GM10248 (cell line): ENCODE data around the gene DCDC1.

Experiments used
- CTCF ChIA-PET: fragments of 300-600 bp; sonication (Branson Sonifier 250); formaldehyde crosslinking; extraction: SDS; loops from one replicate; lab custom pipeline; 2021; ENCODE audit warnings: antibody characterized with exemption; lab: Yijun Ruan, JAX
- POLR2A ChIA-PET: fragments of 350-650 bp; sonication (Branson Sonifier 250); formaldehyde crosslinking; extraction: SDS; loops from one replicate; lab custom pipeline; 2020; ENCODE audit warnings: antibody characterized with exemption; lab: Yijun Ruan, JAX
- DNase-seq: peaks from one replicate; pipeline ENCODE4 v3.0.0; 2012; ENCODE audit errors: extremely low spot score
- CTCF ChIP-seq: IDR thresholded peaks from 2 replicates; pipeline ENCODE4 v1.5.1; 2012; ENCODE audit warnings: mild to moderate bottlenecking, low read depth; ENCODE audit errors: extremely low read depth, missing control alignments, control extremely low read depth

Gene DCDC1

DNA sequence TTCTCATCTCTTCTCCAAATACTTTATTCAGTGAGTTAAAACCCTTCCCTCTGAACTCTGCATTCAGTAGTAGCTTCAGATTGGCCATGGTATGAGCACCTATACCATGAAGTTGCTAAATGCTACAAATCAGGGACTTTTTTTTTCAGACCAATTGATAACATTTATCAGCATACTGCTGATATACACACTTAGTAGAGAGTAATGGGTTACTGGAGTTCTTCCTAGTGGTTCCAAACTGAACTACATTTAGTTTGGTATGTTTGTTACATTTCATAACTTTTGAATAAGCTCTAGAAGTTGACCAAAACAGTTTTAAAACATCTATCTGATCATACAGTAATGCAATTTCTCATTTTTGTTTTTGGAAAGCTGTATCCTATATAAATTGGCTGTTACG is 104.7 kb downstream of the DCDC1 start:
- no peak for TF ChIP-seq CTCF
- ChIA-PET POLR2A (interaction anchor here (0.5 kb wide), 1 partner anchor 1943 kb away, joined by 6 read pairs; no protein-coding TSS in a partner anchor), CTCF (interaction anchor here (1.0 to 1.2 kb wide), 2 partner anchors 19 to 582 kb away, joined by 3 to 4 read pairs; no protein-coding TSS in a partner anchor)
- DNase-seq = no peak

DNA sequence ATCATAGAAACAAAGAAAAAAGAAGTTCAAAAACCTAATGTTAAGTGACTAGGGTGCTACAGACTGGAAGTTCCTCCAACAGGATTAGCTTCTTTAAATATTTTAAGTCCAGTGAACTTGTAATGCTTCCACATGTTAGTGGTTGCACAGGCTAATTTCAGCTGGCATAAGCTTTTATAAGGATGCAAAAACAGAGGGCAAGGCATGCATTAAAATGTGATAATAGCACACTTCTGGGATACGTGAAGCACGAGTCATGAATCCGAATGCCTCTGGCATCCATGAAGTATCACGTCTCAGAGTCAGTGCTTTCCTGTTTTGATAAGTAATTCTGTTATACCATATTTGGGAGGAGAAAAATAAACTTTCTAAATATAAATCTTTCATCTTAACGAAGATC is 106.8 kb downstream of the DCDC1 start:
- TF ChIP-seq CTCF = no peak
- POLR2A ChIA-PET = no interaction called here
- no peak for DNase-seq
- CTCF ChIA-PET = no interaction called here

DNA sequence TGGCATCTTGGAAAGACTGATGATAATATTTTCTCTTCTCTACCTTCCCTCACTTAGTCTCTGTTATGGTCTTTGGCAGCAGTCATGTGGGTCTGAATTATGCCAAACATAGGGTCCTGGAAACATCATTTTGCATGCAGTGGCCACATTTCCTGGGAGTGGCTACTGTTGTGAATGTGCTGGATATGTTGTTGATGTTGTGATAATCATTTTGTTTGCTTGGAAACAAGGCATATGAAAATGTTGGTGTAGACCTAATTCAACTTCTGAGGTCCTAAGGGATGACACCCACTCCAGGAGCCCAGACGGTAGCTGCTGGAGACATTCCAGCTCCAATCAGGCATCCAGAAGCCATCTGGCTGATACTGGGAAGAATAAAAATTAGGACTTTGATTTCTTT is 109.7 kb downstream of the DCDC1 start:
- TF ChIP-seq CTCF = no peak
- CTCF ChIA-PET = interaction anchor here (0.9 to 1.6 kb wide), 2 partner anchors 612 to 699 kb away, joined by 3 read pairs; no protein-coding TSS in a partner anchor
- POLR2A ChIA-PET = no interaction called here
- DNase-seq = no peak

- ChIA-PET POLR2A (no interaction called here), CTCF (interaction anchor here (1.0 to 5.6 kb wide), 2 partner anchors 9 to 12 kb away, joined by 3 to 27 read pairs; no protein-coding TSS in a partner anchor)
- DNase-seq = no peak
- TF ChIP-seq CTCF = no peak
These were observed 115.1 kb downstream of the DCDC1 start for GRCh38 chr11:31254415-31254814.

GRCh38 chr11:31248768-31249167 is 120.8 kb downstream of the DCDC1 start:
- no peak for TF ChIP-seq CTCF
- CTCF ChIA-PET = no interaction called here
- DNase-seq = no peak
- POLR2A ChIA-PET = no interaction called here

DNA sequence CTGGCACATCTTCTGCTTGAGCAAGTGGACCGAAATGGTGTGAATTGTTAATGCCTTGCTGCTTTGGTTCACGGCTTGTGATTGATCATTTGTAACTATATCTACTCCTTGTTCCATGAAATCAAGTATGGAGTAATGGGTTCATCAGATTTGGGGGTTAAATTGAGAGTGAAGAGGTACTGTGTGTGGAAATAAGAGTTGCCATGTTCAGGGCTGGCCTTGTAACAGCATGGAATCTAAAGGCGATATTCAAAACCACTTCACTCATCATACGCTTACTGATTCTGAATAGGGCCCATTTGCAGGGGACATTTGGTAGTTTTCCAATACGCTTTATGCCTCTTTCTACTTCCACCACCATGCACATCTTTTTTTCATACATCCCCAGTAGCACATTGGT is 122.2 kb downstream of the DCDC1 start:
- ChIA-PET CTCF (interaction anchor here (1.7 kb wide), 1 partner anchor 18 kb away, joined by 4 read pairs; no protein-coding TSS in a partner anchor), POLR2A (no interaction called here)
- no peak for DNase-seq

More for the DNA sequence above, 122.2 kb downstream of the DCDC1 start:
- no peak for TF ChIP-seq CTCF
